NT2/D1 (cell line): ENCODE measurements around the gene PTPRG.

Source experiments
- SUZ12 ChIP-seq: IDR thresholded peaks from 2 replicates; pipeline ENCODE4 v1.6.1; 2011; ENCODE audit not compliant: insufficient read length, insufficient read depth; ENCODE audit errors: extremely low read depth
- ZNF274 ChIP-seq: IDR thresholded peaks from 2 replicates; pipeline ENCODE4 v1.6.1; 2011; ENCODE audit warnings: mild to moderate bottlenecking, low read depth, low read length

- TF ChIP-seq SUZ12: no peak
- TF ChIP-seq ZNF274: no peak
Observed at GRCh38 chr3:62225051-62225450, 663.7 kb downstream of the PTPRG start.
